Neural progenitor cell (in vitro differentiated cells): Measurements from ENCODE around the gene H3-3A. TPM values are rescaled to one million over a fixed set of nuclear protein-coding genes. Genes with fewer than 3 reads are reported as not detected.

Experiments used
- DNase-seq: peaks from one replicate; pipeline ENCODE4 v3.0.0-alpha.2; 2016; ENCODE audit warnings: low spot score
- H2AFZ ChIP-seq: fragments of 200-600 bp; sonication (generic); replicated peaks from 2 replicates; pipeline ENCODE4 v1.6.1; 2016; ENCODE audit warnings: antibody characterized with exemption
- H3F3A ChIP-seq: fragments of 200-600 bp; sonication (generic); 2 replicates; pipeline ENCODE4 v1.6.1; 2016; ENCODE audit warnings: antibody characterized with exemption, low read depth
- H3K27ac ChIP-seq: fragments of 200-600 bp; sonication (generic); 2 replicates; pipeline ENCODE4 v1.5.1; 2016; ENCODE audit warnings: mild to moderate bottlenecking
- H3K27me3 ChIP-seq: fragments of 200-600 bp; sonication (generic); 2 replicates; pipeline ENCODE4 v1.6.1; 2016; ENCODE audit warnings: mild to moderate bottlenecking, moderate library complexity
- H3K36me3 ChIP-seq: fragments of 200-600 bp; sonication (generic); 2 replicates; pipeline ENCODE4 v1.5.1; 2016
- H3K4me1 ChIP-seq: fragments of 200-600 bp; sonication (generic); 2 replicates; pipeline ENCODE4 v1.6.1; 2016; ENCODE audit warnings: mixed run types
- H3K4me2 ChIP-seq: fragments of 200-600 bp; sonication (generic); 2 replicates; pipeline ENCODE4 v1.6.1; 2016
- H3K4me3 ChIP-seq: fragments of 200-600 bp; sonication (generic); 2 replicates; pipeline ENCODE4 v1.5.1; 2016
- H3K79me2 ChIP-seq: fragments of 200-600 bp; sonication (generic); 2 replicates; pipeline ENCODE4 v1.6.1; 2016; ENCODE audit warnings: low read depth
- H3K9ac ChIP-seq: fragments of 200-600 bp; sonication (generic); 2 replicates; pipeline ENCODE4 v1.6.1; 2016
- H3K9me3 ChIP-seq: fragments of 200-600 bp; sonication (generic); 2 replicates; pipeline ENCODE4 v1.5.1; 2016; ENCODE audit warnings: low read depth
- H4K20me1 ChIP-seq: fragments of 200-600 bp; sonication (generic); 2 replicates; pipeline ENCODE4 v1.6.1; 2016; ENCODE audit warnings: low read depth
- H3K27ac Mint-ChIP-seq: 3 replicates; pipeline ENCODE4 v1.8.0; 2021; ENCODE audit warnings: mixed read lengths
- H3K27me3 Mint-ChIP-seq: 2 replicates; pipeline ENCODE4 v1.8.0; 2022; ENCODE audit warnings: low read depth, mild to moderate bottlenecking, inconsistent platforms, moderate library complexity, mixed read lengths; ENCODE audit not compliant: insufficient read depth
- H3K36me3 Mint-ChIP-seq: 3 replicates; pipeline ENCODE4 v1.8.0; 2021; ENCODE audit warnings: mixed read lengths
- H3K4me1 Mint-ChIP-seq: 3 replicates; pipeline ENCODE4 v1.8.0; 2021; ENCODE audit warnings: mixed read lengths
- H3K4me3 Mint-ChIP-seq: 3 replicates; pipeline ENCODE4 v1.8.0; 2021; ENCODE audit warnings: mild to moderate bottlenecking, moderate library complexity, mixed read lengths
- H3K9me3 Mint-ChIP-seq: 3 replicates; pipeline ENCODE4 v1.8.0; 2020; ENCODE audit warnings: mixed read lengths
- EZH2 ChIP-seq: fragments of 200-600 bp; sonication (generic); IDR thresholded peaks from 2 replicates; pipeline ENCODE4 v1.6.1; 2017; ENCODE audit warnings: antibody characterized with exemption, mild to moderate bottlenecking, moderate library complexity
- EZH2phosphoT487 ChIP-seq: fragments of 200-600 bp; sonication (generic); IDR thresholded peaks from 2 replicates; pipeline ENCODE4 v1.6.1; 2017; ENCODE audit warnings: antibody characterized with exemption
- total RNA-seq: library from RNA; depleted of rRNA; stranded (reverse); fragments of >200 nt; gene quantifications from 2 replicates; pipeline ENCODE4 v1.2.3, GENCODE V29; 2015; ENCODE audit warnings: low replicate concordance
- TF ChIP-seq, protein P1 (sequence below): fragments of 200-600 bp; sonication (generic); IDR thresholded peaks from 2 replicates; pipeline ENCODE4 v1.5.1; 2017; ENCODE audit warnings: antibody characterized with exemption, mild to moderate bottlenecking

Gene H3-3A
- total RNA-seq, 1 donor from 2014 or later = 1,689 TPM

DNA sequence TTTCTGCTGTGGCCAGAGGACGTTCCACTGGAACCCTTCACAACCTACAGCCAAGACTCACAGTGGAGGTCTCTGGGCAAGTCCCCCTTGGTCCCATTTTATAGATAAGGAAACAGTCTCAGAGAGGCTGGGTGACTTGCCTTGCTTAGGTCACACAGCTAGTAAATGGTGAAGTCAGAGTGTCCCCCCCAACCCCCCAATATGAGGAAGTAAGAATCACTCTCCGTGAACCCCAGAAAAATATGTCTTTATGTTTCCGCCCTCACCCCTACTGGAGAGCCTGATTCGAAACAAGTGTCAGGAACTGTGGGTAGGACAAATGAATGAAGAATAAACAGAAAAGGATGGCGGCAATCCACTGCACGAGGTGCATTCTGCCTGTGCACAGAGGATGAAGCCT, 56.7 kb downstream of the H3-3A start:
- no peaks in the 10 kb centered on the region for H3K79me2 ChIP-seq
- no peak overlapping the region for H3K27ac ChIP-seq
- H3K27me3 Mint-ChIP-seq = peaks cover 20% of the 10 kb centered on the region
- no peaks in the 10 kb centered on the region for H3K9me3 ChIP-seq
- no peaks in the 10 kb centered on the region for H3K36me3 ChIP-seq
- no peaks in the 10 kb centered on the region for H4K20me1 ChIP-seq
- peaks cover 37% of the 10 kb centered on the region for H3F3A ChIP-seq
- no peak overlapping the region for H3K4me3 Mint-ChIP-seq
- peaks cover 24% of the 10 kb centered on the region for H3K4me1 Mint-ChIP-seq
- DNase-seq = no peak
- peaks cover 2% of the 10 kb centered on the region for H3K9me3 Mint-ChIP-seq
- H3K27ac Mint-ChIP-seq = no peak overlapping the region
- no peak overlapping the region for H3K4me2 ChIP-seq
- H2AFZ ChIP-seq = no peak overlapping the region
- TF ChIP-seq, protein P1, sequence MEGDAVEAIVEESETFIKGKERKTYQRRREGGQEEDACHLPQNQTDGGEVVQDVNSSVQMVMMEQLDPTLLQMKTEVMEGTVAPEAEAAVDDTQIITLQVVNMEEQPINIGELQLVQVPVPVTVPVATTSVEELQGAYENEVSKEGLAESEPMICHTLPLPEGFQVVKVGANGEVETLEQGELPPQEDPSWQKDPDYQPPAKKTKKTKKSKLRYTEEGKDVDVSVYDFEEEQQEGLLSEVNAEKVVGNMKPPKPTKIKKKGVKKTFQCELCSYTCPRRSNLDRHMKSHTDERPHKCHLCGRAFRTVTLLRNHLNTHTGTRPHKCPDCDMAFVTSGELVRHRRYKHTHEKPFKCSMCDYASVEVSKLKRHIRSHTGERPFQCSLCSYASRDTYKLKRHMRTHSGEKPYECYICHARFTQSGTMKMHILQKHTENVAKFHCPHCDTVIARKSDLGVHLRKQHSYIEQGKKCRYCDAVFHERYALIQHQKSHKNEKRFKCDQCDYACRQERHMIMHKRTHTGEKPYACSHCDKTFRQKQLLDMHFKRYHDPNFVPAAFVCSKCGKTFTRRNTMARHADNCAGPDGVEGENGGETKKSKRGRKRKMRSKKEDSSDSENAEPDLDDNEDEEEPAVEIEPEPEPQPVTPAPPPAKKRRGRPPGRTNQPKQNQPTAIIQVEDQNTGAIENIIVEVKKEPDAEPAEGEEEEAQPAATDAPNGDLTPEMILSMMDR = no peak
- TF ChIP-seq EZH2 (no peak), EZH2phosphoT487 (no peak)
- H3K9ac ChIP-seq = no peak overlapping the region
- H3K4me3 ChIP-seq = no peak overlapping the region
- peaks cover 11% of the 10 kb centered on the region for H3K4me1 ChIP-seq
- peaks cover 16% of the 10 kb centered on the region for H3K27me3 ChIP-seq
- H3K36me3 Mint-ChIP-seq = no peaks in the 10 kb centered on the region

DNA sequence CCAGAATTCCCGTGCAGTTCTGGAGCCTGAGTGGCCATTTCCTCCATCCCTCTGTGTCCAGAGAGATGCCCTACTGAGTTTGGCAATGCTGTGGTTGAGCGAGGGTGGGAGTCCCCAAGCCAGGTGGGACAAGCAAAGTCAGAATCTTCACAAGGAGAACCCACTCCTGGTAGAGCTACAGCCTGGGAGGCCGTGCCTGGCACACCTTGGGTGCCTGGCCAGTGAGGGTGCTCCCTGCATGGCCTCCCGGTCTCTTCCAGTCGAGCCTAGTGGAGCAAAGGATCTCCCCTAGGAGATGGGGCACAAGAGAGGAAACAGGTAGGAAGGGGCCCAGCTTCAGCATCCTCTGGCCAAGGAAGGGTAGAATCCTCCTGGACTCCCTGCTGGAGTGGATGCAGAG, 57.9 kb downstream of the H3-3A start:
- Histone ChIP-seq H2AFZ (no peak overlapping the region), H3K4me2 (no peak overlapping the region), H3K4me1 (peaks cover 11% of the 10 kb centered on the region), H3K79me2 (no peaks in the 10 kb centered on the region), H3K27ac (no peak overlapping the region), H3F3A (peaks cover 37% of the 10 kb centered on the region), H3K9me3 (no peaks in the 10 kb centered on the region), H3K9ac (no peak overlapping the region), H4K20me1 (no peaks in the 10 kb centered on the region), H3K4me3 (no peak overlapping the region), H3K36me3 (no peaks in the 10 kb centered on the region), H3K27me3 (peaks cover 16% of the 10 kb centered on the region)
- no peak for TF ChIP-seq EZH2
- TF ChIP-seq EZH2phosphoT487 = no peak
- TF ChIP-seq, protein P1 = no peak
- Mint-ChIP-seq H3K4me1 (peaks cover 32% of the 10 kb centered on the region), H3K36me3 (no peaks in the 10 kb centered on the region), H3K27ac (no peak overlapping the region), H3K27me3 (peaks cover 26% of the 10 kb centered on the region), H3K4me3 (peak overlapping the region; percentile 86), H3K9me3 (peaks cover 2% of the 10 kb centered on the region)
- no peak for DNase-seq

DNA sequence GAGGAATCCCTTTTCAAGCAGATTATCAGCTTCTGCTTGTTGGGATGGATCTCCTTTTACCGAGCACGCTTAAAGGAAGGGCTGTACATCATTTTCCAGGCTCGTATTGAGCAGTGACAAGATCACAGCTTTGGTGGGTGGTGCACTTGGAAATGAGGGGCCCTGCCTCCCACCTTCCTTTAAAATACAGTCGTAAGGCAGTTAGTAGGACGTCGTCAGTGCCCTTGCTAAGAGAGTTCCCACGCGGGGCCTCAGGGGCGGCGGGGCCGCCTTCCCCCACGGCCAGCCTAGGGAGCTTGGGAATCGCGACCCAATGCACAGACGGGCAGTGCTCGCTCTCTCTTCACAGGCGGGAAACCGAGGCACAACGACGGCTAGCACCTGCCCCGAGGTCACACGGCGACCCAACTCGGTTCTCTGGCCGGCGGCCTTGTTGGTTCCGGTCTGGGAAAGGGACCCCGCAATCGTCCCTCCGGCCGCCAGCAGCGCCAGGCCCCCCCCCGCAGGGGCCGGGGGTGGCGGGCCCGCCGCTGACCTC, 58.6 kb downstream of the H3-3A start:
- Mint-ChIP-seq H3K4me1 (peaks cover 37% of the 10 kb centered on the region), H3K36me3 (no peaks in the 10 kb centered on the region), H3K27me3 (peaks cover 28% of the 10 kb centered on the region), H3K27ac (no peak overlapping the region), H3K4me3 (peak overlapping the region; percentile 86), H3K9me3 (peaks cover under 1% of the 10 kb centered on the region)
- H3F3A ChIP-seq = peaks cover 37% of the 10 kb centered on the region
- H3K4me1 ChIP-seq = peaks cover 11% of the 10 kb centered on the region
- H3K9me3 ChIP-seq = no peaks in the 10 kb centered on the region
- no peak overlapping the region for H3K27ac ChIP-seq
- no peak for TF ChIP-seq EZH2phosphoT487
- TF ChIP-seq EZH2 = no peak
- TF ChIP-seq, protein P1 = no peak
- H3K36me3 ChIP-seq = no peaks in the 10 kb centered on the region
- no peak overlapping the region for H3K9ac ChIP-seq
- H3K79me2 ChIP-seq = no peaks in the 10 kb centered on the region
- H2AFZ ChIP-seq = peak overlapping the region; percentile 92
- peaks cover 16% of the 10 kb centered on the region for H3K27me3 ChIP-seq
- no peaks in the 10 kb centered on the region for H4K20me1 ChIP-seq
- DNase-seq = no peak
- peak overlapping the region; percentile 86 for H3K4me3 ChIP-seq
- peak overlapping the region; percentile 92 for H3K4me2 ChIP-seq

Other genes with a start within 250 kb of the H3-3A start
- gene TMEM63A, start 180.3 kb upstream of the H3-3A start, total RNA-seq = 5.1 and 12.3 TPM in 2 replicates
- gene LEFTY1, start 173.6 kb upstream of the H3-3A start, total RNA-seq = not detected in 2 replicates
- gene PYCR2, start 138.5 kb upstream of the H3-3A start, total RNA-seq = 23.8 and 54.7 TPM in 2 replicates
- not detected in 2 replicates for gene LEFTY2, start 121.5 kb upstream of the H3-3A start, total RNA-seq
- 18.8 and 29.2 TPM in 2 replicates for gene SDE2, start 63.4 kb upstream of the H3-3A start, total RNA-seq
- gene ACBD3, start 124.0 kb downstream of the H3-3A start, total RNA-seq = 23.4 and 32.3 TPM in 2 replicates
- gene MIXL1, start 160.9 kb downstream of the H3-3A start, total RNA-seq = 0.31 TPM in 1 of 2 replicates, not detected in the other
- 20.8 and 34.4 TPM in 2 replicates for gene LIN9, start 246.4 kb downstream of the H3-3A start, total RNA-seq